IPS-NIHi7 (cell line): Measurements from ENCODE around the gene LPAR3.
"Not testable (repeated sequence)": the region's sequence is repeated elsewhere in the genome, so short reads cannot be mapped to it uniquely, and the experiment has no call there.

Experiments used
- DNase-seq: peaks from one replicate; pipeline ENCODE4 v3.0.0; 2012; ENCODE audit warnings: mixed read lengths; ENCODE audit errors: extremely low spot score

The LPAR3 gene

GRCh38 chr1:84902727-84903126, 9.7 kb upstream of the LPAR3 start:
- DNase-seq, result not testable (repeated sequence)

- no peak for DNase-seq
Measured at GRCh38 chr1:84899969-84900368, 7.0 kb upstream of the LPAR3 start.

GRCh38 chr1:84896279-84896678, 3.3 kb upstream of the LPAR3 start:
- DNase-seq, result no peak

- DNase-seq, result no peak
Measured at GRCh38 chr1:84890566-84890965, 2.4 kb downstream of the LPAR3 start.

GRCh38 chr1:84889437-84889836, 3.6 kb downstream of the LPAR3 start:
- DNase-seq, result no peak

GRCh38 chr1:84888753-84889152, 4.3 kb downstream of the LPAR3 start:
- DNase-seq, result no peak

GRCh38 chr1:84887261-84887934, 5.6 kb downstream of the LPAR3 start:
- DNase-seq, result no peak

GRCh38 chr1:84885469-84885868, 7.5 kb downstream of the LPAR3 start:
- DNase-seq, result no peak

- no peak for DNase-seq
Measured at GRCh38 chr1:84884671-84885389, 8.2 kb downstream of the LPAR3 start.

- no peak for DNase-seq
Measured at GRCh38 chr1:84883286-84883685, 9.7 kb downstream of the LPAR3 start.

GRCh38 chr1:84877592-84877991, 15.4 kb downstream of the LPAR3 start:
- no peak for DNase-seq

- DNase-seq, result no peak
Measured at GRCh38 chr1:84876353-84876752, 16.7 kb downstream of the LPAR3 start.

GRCh38 chr1:84873366-84873765, 19.6 kb downstream of the LPAR3 start:
- DNase-seq, result no peak

- no peak for DNase-seq
Measured at GRCh38 chr1:84872696-84873355, 20.2 kb downstream of the LPAR3 start.

- DNase-seq, result no peak
Measured at GRCh38 chr1:84871181-84871580, 21.8 kb downstream of the LPAR3 start.

GRCh38 chr1:84870591-84870990, 22.4 kb downstream of the LPAR3 start:
- DNase-seq, result no peak

GRCh38 chr1:84869720-84870119, 23.3 kb downstream of the LPAR3 start:
- no peak for DNase-seq

- no peak for DNase-seq
Measured at GRCh38 chr1:84862810-84863251, 30.2 kb downstream of the LPAR3 start.

- no peak for DNase-seq
Measured at GRCh38 chr1:84861988-84862644, 30.9 kb downstream of the LPAR3 start.

GRCh38 chr1:84861516-84861915, 31.5 kb downstream of the LPAR3 start:
- no peak for DNase-seq

- DNase-seq, result no peak
Measured at GRCh38 chr1:84859866-84860265, 33.1 kb downstream of the LPAR3 start.

GRCh38 chr1:84857906-84858305, 35.1 kb downstream of the LPAR3 start:
- DNase-seq, result no peak
